C4-2B (cell line): ENCODE measurements around the gene APBA3.

Experiments
- H3K27ac ChIP-seq: fragments of 450-650 bp; 2 replicates; pipeline ENCODE4 v1.5.1; 2017
- CTCF ChIP-seq: fragments of 450-650 bp; conservative IDR thresholded peaks from 2 replicates; pipeline ENCODE4 v1.5.1; 2017; ENCODE audit warnings: mild to moderate bottlenecking
- ZFX ChIP-seq: fragments of 450-650 bp; IDR thresholded peaks from 2 replicates; pipeline ENCODE4 v1.6.1; 2017

APBA3 gene

GRCh38 chr19:3746371-3747056 is 15.0 kb downstream of the APBA3 start:
- TF ChIP-seq CTCF (no peak), ZFX (no peak)
- H3K27ac ChIP-seq, result no peak overlapping the region

GRCh38 chr19:3745363-3746045 is 16.0 kb downstream of the APBA3 start:
- no peak for TF ChIP-seq ZFX
- H3K27ac ChIP-seq, result no peak overlapping the region

GRCh38 chr19:3743486-3743885 is 18.0 kb downstream of the APBA3 start:
- TF ChIP-seq ZFX, result no peak

GRCh38 chr19:3740431-3740830 is 21.1 kb downstream of the APBA3 start:
- H3K27ac ChIP-seq, result no peak overlapping the region
- no peak for TF ChIP-seq ZFX
- TF ChIP-seq CTCF, result no peak

More at GRCh38 chr19:3743486-3743885, 18.0 kb downstream of the APBA3 start:
- H3K27ac ChIP-seq, result no peak overlapping the region

- no peak for TF ChIP-seq CTCF
- no peak for TF ChIP-seq ZFX
- no peak overlapping the region for H3K27ac ChIP-seq
Observed at GRCh38 chr19:3738477-3739220, 22.8 kb downstream of the APBA3 start.

GRCh38 chr19:3737487-3738205 is 23.8 kb downstream of the APBA3 start:
- TF ChIP-seq CTCF (no peak), ZFX (no peak)
- H3K27ac ChIP-seq, result no peak overlapping the region

GRCh38 chr19:3736106-3736724 is 25.3 kb downstream of the APBA3 start:
- no peak for TF ChIP-seq ZFX
- TF ChIP-seq CTCF, result no peak
- no peak overlapping the region for H3K27ac ChIP-seq
